ENCODE results near the gene MCM3AP.
"Not testable (repeated sequence)": the region's sequence is repeated elsewhere in the genome, so short reads cannot be mapped to it uniquely, and the experiment has no call there.

Gene MCM3AP

DNA sequence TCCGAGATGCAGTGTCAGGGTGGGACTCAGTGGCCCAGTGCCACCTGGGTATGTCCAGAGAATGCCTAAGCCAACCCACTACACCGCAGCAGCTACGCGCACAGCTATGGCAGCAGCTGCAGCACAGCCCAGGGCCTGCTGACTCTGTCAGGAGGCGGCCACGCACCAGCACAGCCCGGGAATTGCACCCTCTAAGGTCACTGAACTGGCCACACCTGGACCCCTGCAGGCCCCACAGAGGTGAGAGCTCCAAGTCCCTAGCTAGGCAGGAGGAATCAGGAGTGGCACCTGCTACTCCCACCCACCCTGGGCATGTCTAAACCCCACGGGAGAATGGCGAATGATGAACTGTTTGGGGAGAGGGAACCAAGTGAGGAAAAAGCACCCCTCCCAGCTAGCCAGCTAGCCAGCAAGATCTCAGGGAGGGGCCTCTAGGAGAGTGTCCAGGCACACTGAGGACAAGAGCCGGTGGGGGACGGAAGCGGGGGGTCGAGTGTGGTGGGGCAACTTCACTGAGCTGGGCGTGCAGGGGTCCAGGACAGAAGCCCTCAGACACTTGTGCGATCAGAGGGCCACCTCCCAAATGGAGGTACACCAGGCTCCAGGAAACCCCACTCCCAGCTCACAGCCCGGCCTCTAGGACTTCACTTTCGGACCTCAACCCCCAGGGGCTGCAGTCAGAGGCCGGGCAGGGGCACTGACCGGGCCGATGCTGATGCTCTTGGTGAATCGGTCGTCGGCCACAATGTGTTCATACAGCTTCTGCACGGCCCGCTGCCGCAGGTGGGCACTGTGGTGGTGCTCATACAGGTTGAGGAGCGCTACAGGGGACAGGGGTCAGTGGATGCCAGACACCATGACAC, 70.7 kb downstream of the MCM3AP start:
- DNase-seq = no peak

DNA sequence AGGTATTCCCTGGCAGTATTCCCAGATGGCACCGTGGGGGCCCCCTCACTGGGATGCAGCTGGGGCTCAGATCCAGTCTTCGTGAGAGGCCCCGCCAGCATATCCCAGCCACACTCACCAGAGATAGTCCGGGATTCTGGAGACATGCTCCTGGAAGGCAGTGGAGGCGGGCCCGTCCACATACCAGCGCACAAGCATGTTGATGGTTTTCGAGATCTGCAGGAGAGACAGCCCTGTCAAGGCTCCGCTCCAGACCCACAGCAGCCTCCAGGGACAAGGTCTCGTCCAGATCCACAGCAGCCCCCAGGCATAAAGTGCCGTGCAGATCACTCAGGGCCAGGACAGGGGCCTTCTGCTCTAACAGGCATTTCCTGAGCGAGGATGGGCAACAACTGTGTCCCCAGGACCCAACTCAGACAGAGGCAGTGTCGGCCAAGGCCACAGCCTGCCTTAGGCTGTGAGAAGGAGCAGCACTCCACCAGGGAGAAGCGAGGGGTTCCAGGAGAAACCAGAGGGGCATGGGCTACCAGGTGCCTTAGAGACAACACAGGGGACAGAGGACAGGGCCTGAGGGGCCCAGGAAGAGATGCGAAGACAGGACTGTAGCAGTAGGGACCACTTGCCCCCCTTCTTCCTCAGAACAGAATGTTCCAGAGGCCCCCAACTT, 71.7 kb downstream of the MCM3AP start:
- no peak for DNase-seq

DNA sequence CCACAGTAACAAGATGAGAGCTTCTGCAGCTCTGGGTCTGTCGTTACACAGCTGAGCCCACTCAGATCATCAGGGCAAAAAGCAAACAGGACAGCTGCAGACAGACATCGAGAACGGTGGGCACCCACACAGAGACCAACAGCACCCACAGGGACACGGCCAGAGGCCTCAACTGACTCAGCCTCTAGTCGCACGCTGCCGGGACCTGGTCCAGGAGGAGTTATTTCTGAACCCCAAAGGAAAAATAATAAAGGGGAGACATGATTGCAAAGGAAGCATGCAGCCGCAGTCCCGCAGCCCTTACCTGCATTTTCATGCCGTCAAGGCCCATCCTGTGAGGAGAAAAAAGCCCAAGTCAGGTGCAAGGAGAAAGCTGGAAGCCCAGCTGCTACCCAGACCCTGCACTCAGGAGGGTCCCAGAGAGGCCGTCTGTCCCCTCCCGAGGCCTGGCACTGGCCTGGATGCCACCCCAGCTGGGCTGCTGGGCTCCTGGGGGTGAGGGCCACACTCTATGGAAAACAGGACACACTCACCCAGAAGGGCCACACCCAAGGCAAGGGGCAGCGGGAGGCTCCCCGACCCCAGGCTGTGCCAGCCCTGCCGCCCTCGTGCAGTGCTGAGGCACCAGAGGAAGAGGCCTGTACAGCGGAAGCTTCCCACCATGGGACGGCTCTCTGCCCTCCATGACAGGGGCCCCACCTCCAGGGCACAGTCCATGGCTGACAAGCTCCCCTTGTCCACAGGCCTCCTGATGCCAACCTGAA, 72.5 kb downstream of the MCM3AP start:
- no peak for DNase-seq

DNA sequence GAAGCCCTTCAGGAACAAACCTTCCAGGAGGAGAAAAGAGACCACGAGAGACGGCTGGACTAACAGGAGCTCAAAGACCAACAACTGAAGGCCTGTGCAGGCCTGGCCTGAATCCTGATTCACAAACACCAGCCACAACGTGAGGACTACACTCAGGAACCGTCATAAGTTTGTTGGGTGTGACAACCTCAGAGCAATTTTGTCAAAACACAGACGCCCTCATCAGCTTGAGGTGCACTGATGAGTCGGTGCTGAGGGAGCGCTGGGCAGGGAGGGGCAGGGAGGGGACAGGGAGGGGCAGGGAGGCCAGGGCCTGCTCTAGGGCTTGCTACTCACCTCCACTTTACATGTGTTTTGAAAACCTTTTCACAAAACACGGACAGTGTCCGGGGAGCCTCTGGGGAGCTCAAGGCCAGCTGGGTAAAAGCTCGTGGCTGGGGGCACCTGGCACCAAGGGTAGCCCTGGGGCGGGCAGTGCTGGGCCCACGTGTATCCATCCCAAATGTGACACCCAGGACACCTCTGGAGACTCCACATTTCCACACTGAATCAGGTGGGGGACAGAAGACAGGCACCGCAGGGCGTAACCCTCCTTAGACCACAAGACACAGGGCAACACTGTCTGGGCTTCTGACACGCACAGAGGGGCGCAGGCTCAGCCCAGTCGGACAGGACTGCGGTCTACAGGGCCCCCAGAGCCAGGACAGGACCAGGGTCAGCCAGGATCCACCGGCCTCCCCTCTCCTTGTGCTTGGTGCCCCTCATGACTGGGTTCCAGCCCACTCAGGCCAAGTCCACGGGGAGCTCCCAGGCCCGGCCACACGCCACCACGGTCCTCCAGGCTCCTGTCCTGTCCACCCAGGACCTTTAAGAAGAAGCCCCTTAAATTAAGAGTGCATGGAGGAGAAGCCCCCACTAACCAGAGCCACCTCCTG, 73.4 kb downstream of the MCM3AP start:
- DNase-seq = no peak

DNA sequence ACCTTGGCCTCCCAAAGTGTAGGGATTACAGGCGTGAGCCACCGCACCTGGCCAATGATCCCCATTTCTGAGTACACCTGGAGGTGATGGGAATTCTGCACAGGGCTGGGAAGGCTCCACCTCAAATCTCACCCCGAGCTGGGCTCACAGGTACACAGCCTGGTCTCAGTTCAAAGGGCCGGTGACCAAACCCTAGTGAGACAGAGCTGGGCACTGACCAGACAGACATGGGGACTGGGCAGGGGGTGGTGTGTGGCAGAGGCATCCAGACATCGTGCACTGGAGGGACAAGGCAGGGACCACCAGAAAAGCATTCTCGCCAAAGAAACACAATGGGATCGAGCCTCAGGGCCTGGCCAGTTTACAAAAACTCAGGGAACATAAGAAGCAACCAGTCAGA, 74.0 kb downstream of the MCM3AP start:
- no peak for DNase-seq

DNA sequence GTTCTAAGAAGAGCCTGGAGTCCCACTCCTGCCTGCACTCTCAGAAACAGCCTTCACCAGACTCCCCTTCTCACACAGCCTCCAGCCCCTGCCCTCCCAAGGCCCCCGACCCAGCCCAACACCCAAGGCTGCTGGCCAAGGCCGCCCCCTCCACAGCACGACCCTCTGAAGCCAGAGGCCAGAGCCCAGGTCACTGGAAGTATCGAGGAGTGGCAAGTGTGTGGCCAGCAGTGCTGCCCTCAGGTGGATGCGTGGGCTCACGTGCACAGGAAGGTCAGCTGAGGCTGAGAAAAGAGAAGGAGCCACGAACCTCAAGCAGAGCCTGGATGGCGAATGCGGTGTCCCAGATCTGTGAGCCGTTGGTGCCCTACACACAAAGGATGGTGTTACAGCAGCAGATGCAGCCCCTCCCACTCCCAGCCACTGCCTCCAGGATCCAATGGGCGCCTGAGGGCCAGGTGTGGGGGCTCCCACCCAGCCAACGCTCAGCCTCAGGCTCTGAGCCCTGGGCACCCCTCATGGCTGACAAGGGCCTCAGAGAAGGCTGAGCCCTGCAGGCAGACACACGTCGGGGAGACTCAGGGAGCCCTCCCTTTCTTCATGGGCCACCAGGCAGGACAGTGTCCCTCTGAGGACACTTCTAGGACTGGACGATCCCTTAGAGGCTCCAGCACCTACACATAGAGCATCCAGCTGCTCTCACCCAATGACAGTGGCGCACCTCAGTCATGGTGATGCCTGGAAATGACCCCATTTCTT, 74.9 kb downstream of the MCM3AP start:
- DNase-seq = no peak

DNA sequence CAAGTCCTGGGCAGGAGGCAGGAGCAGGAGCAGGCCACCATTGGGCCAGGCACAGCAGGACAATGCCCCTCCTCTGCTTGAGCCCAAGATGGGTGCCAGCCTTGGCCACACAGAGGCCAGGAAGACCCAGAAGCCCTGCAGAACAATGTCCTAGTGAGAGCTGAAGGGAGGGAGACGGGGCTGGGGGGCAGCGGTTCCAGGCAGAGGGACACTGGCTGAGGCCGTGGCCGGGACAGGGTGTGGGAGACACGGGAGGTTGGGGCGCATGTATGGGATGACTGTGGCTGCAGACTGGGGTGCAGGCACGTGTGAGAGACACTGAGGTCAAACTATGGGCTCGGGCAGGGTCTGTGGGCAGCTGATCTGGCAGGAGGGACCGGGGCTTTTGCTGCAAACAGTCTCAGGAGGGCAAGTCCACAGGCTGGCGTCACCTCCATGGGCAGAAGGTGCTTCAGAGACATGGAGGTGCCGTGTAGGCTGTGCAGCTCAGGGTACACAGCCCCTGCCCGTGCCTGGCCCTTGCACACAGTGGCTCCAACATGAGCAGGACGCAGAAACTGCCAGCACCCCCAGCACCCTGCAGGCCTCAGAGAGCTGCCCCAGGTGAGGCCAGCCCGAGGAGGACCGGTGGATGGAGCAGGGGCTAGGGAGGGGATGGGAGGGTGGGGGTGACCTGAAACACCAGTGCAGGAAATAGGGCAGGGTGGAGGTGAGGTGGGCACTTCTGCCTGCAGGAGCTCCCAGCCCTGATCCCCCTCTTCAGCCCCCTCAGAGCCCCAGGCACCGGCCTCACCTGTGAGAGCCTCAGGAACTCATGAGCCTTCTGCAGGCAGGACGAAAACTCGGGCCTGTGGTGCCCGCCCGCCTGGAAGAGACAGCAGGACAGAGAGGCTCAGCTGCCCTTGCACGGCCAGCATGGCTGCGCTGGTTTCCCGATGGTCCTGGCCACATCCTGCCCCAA, 76.4 kb downstream of the MCM3AP start:
- no peak for DNase-seq

DNA sequence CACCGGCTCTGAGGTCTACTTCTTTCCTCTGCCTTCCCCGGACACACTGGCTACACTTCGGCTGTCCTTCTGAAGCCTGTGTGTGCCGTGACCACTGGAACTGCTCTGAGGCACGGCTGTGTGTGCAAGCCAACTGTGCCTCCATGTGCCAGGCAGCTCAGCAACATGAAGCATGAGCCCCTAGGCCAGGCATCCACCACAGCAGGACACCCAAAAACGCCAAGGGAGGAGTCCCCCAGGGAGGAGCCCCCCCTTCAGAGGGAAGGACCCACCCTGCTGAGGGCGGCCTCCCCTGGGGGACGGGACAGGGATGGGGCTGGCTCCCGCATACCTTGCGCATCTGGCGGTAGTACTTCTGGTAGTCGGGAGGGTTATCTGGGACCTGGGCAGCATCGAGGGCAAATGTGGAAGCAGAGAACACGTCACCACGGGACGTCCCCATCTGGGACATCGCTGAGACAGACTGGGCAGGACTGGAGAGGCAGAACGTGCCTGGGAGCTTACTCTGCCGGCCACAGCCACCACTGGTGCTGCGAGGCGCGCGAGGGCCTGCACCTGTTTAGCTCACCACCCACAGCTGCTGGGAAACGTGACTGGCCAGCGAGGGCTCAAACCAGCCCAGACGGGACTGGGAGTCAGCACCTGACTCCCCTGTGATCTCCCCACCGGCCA, 77.4 kb downstream of the MCM3AP start:
- DNase-seq = no peak

DNA sequence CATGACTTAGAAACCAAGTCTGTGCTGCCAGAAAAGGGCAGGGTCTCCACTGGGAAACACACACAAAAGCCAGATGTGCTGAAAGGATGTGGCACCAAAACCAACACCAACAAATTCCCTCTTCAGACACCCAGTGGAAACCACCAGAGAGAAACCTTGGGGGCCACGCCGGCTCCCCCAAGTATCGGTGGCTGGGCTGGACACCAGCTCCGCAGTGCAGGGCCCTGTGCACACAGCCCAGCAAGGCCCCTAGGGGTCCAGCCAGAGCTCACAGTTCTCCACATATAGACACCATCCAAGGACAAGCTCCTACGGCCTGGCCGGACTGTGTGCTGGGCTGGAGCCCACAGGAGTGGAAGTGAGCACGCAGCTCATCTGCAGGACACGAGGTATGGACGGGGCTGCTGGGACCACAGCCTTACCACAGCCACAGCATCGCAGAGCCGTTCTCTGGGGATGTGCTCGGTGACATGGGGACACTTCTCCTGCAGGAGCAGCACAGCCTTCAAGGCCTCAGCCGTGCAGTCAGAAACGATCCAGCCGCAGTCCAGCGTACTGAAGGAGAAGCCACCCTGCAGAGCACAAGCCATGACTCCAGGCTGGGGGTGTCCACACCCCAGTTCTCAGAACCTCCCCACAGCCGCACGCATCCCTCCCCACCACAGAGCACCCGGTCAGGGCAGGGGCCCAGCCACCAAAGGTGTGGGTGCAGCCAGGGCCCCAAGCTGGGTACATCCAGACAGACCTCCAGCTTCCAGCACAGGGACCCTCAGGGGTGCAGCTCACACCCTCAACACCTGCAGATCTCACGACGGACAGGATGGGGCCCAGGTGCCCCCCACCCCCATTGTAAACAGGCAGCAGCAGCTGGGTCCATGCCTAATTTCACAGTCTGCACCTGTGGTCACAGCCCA, 78.1 kb downstream of the MCM3AP start:
- DNase-seq = no peak

DNA sequence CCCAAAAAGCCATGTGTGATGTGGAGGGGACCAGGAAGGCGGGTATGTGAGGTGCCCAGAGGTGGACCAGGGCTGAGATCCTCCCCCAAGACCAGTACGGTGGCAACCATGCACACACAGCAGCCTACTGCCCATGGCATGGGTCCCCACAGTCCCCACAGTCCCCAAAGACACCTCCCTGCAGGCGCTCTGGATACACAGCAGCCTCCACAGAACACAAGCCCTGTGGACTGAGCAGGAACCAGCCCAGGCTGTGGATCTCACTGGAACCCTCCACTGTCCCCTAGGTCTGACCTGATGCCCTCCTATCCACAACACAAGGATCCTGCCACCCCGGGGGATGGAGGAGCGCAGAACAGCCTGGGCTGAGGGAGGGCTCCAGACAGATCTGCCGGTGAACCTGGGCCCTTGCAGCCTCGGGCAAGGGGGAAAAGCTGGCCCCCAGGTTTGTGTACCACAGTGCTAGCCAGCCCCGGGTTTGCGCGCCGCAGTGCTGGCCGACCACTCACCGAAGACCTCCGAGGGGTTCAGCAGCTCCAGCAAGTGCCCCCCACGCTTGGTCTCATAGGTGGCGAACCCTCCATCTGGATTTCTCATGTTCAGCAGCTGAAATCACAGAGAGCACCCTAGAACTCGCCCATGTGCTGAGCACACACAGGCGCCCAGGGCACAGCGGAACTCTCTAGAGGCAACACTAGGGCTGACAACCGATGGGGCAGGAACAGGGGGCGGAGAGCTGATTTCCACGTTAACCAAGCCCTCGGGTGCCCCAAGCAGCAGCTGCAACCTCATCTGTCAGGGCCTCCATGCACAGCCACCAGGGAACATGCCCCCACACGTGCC, 79.0 kb downstream of the MCM3AP start:
- no peak for DNase-seq

DNA sequence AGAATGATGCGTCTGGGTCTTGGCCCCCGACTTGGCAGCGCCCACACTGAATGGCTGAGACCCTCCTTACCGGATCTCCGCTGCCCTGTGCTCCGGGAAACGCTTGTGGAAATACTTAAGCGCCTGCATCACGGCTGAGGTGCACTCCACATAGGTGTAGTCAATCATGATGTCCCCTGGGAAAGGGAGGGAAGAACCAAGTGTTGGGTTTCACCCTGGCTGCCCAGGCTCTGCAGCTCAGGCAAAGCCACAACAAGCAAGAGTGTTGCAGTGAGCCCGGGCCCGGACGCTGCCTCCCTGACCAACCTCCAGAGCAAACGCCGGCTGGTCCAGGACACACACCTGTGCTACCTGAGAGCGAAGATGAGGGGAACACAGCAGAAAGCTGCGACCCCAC, 79.6 kb downstream of the MCM3AP start:
- DNase-seq = no peak

DNA sequence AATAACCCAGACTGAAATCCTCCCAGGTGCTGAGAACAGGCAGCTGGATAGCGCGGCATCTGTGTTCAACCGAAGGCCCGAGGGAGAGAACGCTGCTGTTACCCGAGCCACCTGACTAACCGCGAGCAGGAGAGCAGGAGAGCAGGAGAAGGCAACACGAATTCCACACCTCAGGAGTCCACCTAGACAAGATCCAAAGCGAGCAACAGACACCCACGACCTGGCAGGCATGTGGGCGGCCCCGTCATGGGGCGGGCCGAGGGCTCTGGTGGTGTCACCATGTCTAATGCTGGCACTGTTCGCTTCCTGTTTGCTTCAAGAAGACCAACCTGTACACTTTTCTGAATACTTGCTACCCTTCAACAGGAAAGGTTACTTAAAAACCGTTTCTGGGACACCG, 80.2 kb downstream of the MCM3AP start:
- no peak for DNase-seq

DNA sequence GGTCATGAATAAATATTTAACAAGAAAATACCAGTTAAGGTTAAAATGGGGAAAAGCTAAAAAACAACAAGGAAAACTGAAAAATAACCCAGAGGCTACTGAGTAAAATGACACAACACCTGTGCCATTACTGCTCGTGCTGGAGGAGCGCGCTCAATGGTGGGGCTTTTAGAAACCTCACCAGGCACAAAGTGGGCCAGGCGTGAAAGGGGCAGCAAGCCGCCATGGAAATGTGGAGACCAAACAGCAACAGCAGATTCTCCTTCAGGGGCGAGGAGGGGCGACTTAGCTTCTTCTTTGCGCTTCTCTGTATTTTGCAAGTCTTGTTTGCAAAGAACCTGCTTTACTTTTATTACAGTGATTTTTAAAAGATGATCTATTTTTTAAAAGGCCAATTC, 82.2 kb downstream of the MCM3AP start:
- no peak for DNase-seq

DNA sequence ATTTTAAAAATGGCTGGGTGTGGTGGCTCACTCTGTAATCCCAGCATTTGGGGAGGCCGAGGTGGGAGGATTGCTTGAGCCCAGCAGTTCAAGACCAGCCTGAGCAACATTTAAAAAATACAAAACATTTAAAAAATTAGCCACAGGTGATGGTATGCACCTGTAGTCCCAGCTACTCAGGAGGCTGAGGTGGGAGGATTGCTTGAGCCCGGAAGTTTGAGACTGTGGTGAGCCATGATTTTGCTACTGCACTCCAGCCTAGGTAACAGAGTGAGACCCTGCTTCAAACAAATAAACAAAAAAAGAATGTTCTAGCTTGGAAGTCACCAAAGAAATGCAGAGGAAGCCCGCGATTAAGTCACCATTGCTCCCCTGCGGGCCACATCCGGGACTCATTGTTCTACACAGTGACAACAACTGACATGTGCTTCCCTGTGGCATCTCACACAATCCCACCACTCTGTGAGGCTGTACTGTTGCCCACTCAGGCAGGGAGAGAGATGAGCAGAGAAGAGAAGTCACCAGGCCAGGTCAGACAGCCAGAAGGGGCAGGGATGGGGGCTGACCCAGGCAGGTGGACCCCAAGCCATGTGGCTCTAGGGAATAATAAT, 82.7 kb downstream of the MCM3AP start:
- DNase-seq = no peak

DNA sequence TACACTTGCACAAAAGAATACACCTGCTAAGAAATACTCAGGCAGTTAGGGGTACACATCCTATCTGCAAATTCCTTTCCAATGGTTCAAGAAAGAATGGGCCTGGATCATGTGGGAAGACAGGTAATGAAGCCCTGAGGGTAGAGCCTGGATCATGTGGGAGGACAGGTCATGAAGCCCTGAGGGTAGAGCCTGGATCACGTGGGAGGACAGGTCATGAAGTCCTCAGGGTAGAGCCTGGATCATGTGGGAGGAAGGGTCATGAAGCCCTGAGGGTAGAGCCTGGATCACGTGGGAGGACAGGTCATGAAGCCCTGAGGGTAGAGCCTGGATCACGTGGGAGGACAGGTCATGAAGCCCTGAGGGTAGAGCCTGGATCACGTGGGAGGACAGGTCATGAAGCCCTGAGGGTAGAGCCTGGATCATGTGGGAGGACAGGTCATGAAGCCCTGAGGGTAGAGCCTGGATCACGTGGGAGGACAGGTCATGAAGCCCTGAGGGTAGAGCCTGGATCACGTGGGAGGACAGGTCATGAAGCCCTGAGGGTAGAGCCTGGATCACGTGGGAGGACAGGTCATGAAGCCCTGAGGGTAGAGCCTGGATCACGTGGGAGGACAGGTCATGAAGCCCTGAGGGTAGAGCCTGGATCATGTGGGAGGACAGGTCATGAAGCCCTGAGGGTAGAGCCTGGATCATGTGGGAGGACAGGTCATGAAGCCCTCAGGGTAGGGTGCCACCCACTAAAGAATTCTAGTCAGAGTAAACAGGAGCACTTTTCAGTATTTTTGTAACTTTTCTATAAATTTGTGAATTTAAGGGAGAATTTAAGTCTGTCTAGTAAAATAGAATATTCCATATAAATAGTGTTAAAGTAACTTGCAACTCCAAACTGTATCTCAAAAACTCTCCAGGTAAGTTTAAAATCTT, 84.3 kb downstream of the MCM3AP start:
- not testable (repeated sequence) for DNase-seq

Data from DMS79 (cell line).